ENCODE results near the gene C1QL4.
A peak's percentile ranks its signal among the peaks of the same experiment; 100 is the strongest.

The C1QL4 gene

GRCh38 chr12:49359671-49360070, 22.7 kb upstream of the C1QL4 start:
- TF ChIP-seq CTCF (IDR thresholded peaks at IDR 0.05; ENCODE audit: control insufficient read depth, insufficient read depth, low read depth, low read length, missing control alignments), result no peak
- no peak for DNase-seq (ENCODE audit: low read depth)
- no peak overlapping the region for H3K4me3 ChIP-seq (ENCODE audit: control insufficient read depth, low read depth, low read length)

GRCh38 chr12:49358483-49359141, 21.6 kb upstream of the C1QL4 start:
- no peak for DNase-seq (ENCODE audit: low read depth)
- H3K4me3 ChIP-seq (ENCODE audit: control insufficient read depth, low read depth, low read length), result no peak overlapping the region
- TF ChIP-seq CTCF (IDR thresholded peaks at IDR 0.05; ENCODE audit: control insufficient read depth, insufficient read depth, low read depth, low read length, missing control alignments), result peak; percentile 70

- no peak for DNase-seq (ENCODE audit: low read depth)
- peak; percentile 43 for TF ChIP-seq CTCF (IDR thresholded peaks at IDR 0.05; ENCODE audit: control insufficient read depth, insufficient read depth, low read depth, low read length, missing control alignments)
- no peak overlapping the region for H3K4me3 ChIP-seq (ENCODE audit: control insufficient read depth, low read depth, low read length)
These were observed 20.2 kb upstream of the C1QL4 start for GRCh38 chr12:49357103-49357678.

- H3K4me3 ChIP-seq (ENCODE audit: control insufficient read depth, low read depth, low read length), result no peak overlapping the region
- TF ChIP-seq CTCF (IDR thresholded peaks at IDR 0.05; ENCODE audit: control insufficient read depth, insufficient read depth, low read depth, low read length, missing control alignments), result no peak
- DNase-seq (ENCODE audit: low read depth), result no peak
These were observed 18.9 kb upstream of the C1QL4 start for GRCh38 chr12:49355913-49356312.

- no peak for DNase-seq (ENCODE audit: low read depth)
- H3K4me3 ChIP-seq (ENCODE audit: control insufficient read depth, low read depth, low read length), result no peak overlapping the region
- TF ChIP-seq CTCF (IDR thresholded peaks at IDR 0.05; ENCODE audit: control insufficient read depth, insufficient read depth, low read depth, low read length, missing control alignments), result no peak
These were observed 15.4 kb upstream of the C1QL4 start for GRCh38 chr12:49352351-49352750.

GRCh38 chr12:49349266-49349665, 12.3 kb upstream of the C1QL4 start:
- no peak overlapping the region for H3K4me3 ChIP-seq (ENCODE audit: control insufficient read depth, low read depth, low read length)
- DNase-seq (ENCODE audit: low read depth), result no peak
- TF ChIP-seq CTCF (IDR thresholded peaks at IDR 0.05; ENCODE audit: control insufficient read depth, insufficient read depth, low read depth, low read length, missing control alignments), result no peak

Measured in AG09309 (cell line).